GM19397 (cell line): ENCODE results near the gene ANKRD65.
"Not testable (repeated sequence)": the region's sequence is repeated elsewhere in the genome, so short reads cannot be mapped to it uniquely, and the experiment has no call there.

ENCODE experiments used
- ATAC-seq: cut with Tn5 transposase; IDR thresholded peaks from one replicate; pipeline ENCODE4 v1.9.1; 2021; ENCODE audit warnings: mild to moderate bottlenecking, moderate library complexity; ENCODE audit not compliant: unreplicated experiment

The ANKRD65 gene

DNA sequence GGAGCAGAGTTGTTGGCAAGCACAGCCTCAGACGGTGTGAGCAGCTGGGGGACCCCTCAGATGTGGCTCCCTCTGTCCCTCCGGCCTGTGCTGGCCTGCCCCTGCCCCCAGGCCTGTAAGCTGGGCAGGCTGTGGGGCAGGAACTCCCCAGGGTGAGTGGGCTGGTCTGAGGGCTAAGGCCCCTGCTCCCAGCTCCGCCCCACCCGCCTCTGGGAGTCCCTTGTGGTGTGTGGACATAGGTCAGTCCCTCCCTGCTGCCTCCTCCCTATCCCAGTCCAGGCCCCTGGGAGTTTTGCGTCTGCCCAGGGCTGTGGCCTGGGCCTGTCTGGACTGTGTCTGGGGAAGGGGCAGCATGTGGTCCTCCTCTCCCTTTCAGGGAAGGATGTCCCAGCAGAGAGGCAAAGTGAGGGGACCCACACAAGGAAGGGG, 10.8 kb upstream of the ANKRD65 start:
- no peak for ATAC-seq

DNA sequence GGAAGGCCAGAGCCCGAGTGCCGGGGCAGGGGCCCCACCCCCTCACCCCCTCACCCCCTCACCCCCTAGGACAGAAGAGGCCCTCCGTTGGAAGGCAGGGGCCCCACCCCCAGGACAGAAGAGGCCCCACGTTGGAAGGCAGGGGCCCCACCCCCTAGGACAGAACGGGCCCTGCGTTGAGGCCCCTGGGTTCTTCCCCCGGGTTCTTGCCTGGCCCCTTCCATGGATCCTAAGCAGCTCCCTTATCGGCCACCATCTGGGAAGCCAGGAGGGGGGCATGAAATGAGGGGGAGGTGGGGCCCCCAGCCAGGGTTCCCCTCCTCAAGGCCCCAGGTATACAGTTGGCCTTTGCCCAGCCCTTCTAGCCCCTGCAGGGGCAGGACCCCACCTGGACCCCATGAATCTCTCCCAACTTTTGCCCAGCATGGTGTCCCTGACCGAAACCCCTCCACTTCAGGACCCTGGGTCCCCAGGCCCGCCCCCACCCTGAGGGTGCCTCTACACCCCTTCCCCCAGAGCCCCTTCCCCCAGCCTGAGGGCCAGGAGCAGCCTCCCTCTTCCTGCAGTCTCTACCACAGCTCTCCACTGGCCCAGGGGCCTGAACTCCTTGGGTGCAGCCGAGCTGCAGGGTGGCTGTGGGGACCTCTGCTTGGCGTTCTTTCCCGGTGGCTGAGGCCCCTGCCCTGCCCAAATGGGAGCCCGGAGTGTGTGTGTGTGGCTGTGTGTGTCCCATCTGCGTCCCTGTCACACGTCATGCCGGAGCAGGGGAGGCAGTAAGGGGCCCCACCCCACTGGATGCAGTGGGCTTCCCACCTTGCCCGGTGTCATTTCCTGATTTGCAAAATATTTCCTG, 10.1 kb upstream of the ANKRD65 start:
- no peak for ATAC-seq

DNA sequence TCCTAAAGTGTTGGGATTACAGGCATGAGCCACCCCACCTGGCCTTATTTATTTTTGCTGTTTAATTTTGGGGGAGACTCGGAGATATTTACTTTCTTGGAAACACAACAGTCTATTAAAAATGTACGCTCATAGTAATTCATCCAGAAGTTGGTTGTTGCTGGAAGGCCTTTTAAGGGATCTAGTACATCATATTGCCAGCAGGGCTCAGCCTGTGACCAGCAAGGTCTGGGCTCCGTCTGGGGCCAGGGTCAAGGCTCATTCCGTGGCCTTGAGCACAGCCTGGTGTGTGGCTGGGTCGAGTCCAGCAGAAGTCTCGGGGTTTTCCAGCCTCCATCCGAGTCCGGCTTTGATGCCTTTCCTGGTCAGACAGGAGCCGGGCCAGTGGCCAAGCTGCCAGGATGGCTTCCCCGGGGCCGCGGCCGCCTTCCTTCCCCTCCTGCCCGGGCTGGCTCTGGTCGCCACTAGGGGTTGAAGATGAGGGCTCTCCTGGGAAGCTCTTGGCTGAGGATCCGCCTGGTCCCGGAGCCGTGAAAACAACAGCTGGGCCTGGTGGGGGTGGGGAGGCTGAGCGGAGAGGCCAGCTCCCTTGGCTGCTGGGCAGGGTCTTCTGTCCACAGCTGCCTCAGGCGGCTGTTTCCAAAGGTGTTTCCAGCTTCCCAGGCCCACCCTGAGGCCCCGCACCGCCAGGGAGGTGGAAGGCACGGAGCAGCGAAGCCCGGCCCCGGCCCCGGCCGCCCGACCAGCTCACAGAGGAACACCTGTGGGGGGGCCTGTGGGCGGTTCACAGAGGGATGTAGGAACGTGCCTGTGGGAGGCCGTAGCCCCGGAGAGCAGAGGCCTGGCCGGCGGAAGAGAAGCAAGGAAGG, 9.3 kb upstream of the ANKRD65 start:
- no peak for ATAC-seq

DNA sequence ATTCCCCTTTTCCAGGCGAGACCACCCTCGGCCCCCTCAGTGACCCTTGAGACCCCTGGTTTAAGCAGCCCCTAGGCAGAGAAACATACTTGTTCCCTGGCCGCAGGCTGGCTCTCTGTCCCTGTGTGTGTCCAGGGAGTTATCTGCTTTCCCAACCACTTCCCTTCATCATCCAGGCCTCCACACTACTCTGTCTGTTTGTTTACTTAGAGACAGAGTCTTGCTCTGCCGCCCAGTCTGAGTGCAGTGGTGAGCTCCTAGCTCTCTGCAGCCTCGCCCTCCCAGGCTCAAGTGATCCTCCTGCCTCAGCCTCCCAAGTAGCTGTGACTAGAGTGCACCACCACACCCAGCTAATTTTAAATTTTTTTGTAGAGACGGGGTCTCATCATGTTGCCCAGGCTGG, 8.6 kb upstream of the ANKRD65 start:
- ATAC-seq = no peak

DNA sequence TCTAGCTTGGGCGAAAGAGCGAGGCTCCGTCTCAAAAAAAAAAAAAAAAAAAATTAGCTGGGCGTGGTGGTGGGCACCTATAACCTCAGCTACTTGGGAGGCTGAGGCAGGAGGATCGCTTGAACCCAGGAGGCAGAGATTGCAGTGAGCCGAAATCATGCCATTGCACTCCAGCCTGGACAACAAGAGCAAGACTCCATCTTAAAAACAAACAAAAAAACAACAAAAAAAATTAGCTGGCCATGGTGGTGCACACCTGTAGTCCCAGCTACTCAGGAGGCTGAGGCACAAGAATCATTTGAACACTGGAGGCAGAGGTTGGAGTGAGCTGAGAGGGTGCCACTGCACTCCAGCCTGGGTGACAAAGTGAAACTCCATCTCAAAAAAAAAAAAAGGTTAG, 7.9 kb upstream of the ANKRD65 start:
- not testable (repeated sequence) for ATAC-seq

DNA sequence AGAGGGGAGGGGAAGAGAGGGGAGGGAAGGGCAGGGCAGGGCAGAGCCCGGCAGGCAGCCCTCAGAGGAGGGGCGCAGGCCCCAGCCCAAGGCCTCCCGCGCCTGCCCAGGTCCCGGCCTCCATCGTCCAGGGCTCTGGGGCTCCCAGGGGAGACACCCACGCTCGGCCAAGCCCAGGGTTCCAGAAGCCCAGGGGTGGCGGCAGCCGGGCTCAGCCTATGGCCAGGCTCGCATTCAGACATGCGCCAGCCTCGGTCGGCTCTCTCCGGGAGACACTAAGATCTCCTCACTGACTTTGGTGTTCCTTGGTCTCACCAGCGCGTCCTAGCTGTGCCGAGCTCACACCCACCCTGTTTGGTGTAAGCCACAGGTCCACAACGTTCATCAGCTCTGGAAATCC, 7.1 kb upstream of the ANKRD65 start:
- no peak for ATAC-seq

DNA sequence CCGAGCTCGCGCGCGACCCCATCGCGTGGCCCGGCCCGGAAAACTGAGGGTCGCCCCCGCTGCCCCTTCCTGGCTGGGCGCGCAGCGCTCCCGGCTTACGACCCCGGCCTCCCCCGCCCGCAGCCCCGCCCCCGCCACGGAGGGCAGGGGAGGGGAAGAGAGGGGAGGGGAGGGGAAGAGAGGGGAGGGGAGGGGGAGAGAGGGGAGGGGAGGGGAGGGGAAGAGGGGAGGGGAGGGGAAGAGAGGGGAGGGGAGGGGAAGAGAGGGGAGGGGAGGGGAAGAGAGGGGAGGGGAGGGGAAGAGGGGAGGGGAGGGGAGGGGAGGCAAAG, 6.7 kb upstream of the ANKRD65 start:
- ATAC-seq = no peak

DNA sequence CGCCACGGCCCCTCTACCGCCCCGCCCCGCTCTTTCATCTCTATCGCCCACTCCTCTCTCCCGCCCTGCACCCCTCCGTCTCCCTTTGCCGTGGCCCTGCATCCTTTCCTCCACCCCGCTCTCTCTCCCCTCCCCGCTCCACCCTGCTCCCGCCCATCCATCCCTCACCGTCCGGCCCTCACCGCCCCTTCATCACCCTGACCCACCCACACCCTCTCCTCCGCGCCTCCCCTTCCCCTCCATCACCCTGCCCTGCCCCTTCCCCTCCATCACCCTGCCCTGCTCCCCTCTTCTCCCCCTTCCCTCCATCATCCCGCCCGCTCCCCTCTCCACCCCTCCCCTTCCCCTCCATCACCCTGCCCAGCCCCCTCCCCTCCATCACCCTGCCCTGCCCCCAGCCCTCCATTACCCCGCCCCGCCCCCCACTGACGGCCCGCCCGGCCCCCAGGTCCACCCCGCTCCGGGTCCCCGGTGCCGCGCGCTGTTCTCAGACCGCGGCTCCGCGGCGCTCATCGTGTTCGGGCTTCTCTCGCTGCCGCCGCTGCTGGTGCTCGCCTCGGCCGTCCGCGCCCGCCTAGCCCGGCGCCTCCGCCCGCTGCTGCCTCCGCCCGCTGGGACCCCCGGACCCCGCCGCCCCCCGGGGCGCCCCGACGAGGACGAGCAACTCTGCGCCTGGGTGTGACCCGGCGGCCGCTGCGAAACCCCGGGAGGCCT, 6.2 kb upstream of the ANKRD65 start:
- no peak for ATAC-seq

DNA sequence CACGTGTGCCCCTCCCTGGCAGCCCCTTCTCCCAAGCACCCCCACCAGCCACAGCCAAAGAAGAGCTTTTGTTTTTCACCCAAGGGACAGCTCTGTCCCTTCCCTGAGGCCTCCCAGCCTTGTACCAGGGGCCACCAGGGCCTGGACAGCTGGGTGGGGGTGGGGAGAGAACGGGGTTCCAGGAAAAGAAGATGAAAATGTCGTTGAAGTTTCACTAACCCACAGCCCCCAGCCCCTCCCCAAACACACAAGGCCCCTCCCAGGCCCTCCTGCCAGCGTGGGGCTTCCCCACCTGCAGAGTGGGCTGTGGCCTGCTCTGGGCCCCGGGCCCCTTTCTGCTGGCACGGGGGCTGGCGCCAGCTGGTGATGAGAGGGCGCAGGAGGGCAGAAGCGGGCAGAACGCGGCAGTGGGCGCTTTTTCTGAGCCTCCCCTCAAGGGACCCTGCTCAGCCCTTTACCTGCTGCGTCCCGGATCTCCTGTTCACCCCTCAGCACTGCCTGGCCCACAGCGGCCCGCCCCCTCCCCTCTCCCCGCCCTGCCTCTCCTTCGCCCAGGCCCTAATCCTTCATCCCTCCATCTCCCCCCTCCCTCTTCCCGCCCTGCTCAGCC, 5.5 kb upstream of the ANKRD65 start:
- no peak for ATAC-seq

DNA sequence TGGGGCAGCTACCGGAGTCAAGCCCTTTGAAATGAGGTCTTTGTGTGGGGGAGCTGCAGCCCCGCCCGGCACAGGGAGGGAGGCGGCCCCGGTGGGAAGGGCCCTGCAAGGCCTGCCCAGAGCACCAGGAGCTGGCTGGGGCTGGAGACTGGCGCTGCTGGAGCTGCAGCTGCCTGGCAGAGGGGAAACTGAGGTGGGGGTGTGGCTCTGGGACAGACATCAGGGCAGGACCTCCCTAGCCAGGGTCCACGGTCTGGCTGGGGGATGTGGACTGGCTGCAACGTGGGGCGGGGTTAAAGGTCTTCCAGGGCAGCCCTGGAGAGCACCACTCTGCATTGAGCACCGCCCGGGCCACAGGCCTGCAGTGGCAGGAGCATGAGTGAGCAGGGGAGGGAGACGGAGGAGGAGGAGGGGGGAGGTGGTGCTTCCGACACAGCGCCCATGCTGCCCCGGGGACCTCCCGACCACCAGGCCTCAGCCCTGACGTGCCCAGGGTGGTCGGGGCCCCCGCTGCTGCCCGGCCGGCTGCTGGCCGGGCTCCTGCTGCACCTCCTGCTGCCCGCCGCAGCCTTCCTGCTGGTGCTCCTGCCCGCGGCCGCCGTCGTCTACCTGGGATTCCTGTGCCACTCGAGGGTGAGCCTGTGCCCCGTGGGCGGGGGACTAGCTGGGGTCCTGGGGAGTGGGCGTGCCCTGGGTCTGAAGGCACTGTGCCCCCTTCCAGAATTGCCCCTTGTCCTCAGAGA, 4.8 kb upstream of the ANKRD65 start:
- ATAC-seq = no peak

DNA sequence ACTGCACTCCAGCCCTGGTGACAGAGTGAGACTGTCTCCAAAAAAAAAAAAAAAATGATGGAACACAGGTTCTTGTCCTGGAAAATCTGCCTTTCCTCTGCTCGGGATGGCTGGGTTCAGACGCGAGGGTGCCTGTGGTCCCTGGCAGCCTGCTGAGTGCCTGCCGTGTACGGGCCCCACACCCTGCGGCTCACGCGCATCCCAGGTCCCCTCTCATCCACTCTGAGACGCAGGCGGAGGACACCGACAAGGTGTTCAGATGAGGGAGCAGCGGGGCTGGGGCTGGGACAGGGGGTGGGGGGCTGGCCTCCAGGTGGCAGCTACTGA, 4.3 kb upstream of the ANKRD65 start:
- ATAC-seq = no peak

DNA sequence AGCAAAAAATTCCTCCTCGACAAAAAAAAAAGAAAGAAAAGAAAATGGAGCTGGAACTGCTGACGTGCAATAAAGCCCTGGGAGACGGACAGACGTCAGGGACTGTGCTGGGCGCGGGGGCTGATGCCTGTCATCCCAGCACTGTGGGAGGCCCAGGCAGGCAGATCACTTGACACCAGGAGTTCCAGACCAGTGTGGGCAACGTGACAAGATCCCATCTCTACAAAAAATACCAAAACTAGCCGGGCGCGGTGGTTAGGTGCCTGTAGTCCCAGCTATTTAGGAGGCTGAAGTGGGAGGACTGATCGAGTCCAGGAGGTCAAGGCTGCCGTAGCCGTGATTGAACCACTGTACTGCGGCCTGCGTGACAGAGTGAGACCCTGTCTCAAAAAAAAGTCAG, 3.6 kb upstream of the ANKRD65 start:
- ATAC-seq = no peak

DNA sequence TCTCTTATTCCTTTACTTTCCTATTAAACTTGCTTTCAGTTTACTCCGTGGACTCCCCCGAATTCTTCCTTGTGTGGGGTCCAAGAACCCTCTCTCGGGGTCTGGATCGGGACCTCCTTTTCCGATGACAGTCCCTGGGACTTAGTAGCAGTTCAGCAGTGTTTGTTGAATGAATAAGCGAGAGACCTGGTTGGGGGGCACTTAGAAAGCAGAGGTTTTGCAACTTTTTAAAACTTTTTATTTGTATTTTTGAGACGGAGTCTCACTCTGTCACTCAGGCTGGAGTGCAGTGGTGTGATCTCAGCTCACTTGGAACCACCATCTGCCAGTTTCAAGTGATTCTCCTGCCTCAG, 2.1 kb upstream of the ANKRD65 start:
- no peak for ATAC-seq

DNA sequence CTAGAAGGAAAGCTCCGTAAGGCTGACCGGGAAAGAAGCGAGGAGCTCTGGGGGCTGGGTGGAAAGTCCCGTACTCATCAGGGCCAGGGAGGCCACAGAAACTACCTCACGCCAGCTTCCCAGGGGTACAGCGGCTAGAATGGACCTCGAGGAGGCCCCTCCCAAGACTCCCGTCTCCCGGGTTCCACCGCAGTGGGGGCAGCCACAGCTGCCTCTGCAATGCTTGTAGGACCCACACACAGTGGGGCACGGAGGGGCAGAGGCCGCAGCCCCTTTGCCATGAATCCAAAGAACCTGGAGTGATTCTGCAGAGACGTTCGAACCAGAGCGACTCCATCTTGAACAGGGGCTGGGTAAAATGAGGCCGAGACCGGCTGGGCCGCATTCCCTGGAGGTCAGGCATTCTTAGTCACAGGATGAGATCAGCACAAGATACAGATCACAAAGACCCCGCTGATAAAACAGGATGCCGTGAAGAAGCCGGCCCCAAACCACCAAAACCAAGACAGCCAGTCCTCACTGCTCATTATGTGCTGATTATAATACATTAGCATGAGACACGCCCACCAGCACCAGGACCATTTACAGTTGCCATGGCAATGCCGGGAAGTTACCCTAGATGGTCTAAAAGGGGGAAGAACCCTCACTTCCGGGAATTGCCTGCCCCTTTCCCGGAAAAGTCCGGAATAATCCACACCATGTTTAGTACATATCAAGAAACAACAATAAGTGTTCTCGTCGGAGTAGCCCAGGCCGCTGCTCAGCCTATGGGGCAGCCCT, 1.6 kb upstream of the ANKRD65 start:
- ATAC-seq = no peak

DNA sequence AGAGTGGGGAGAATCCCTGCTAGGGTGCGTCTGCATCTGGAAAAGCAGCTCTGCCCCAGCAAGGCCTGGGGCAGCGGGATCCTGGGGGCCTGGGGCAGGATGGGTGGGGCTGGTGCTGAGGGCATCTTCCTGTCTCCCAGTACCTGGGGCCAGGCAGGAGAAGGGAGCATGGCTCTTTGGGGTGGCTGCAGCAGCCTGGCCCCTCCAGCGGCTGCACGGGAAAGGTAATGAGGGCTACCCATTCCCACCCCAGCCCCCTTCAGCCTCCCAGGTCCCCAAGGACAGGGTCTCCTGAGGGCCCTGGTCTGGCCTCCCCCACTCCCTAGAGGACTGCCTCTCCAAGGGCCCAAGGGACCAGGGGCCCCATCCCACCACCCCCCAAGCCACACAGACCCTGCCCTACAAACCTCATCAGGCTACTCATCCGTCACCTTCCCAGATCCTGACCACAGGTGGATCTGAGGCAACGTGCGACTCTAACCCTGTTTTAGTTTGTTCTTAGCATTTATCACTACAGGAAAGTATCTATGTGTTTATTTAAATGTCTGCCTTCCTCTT, 910 bp upstream of the ANKRD65 start:
- ATAC-seq = no peak

DNA sequence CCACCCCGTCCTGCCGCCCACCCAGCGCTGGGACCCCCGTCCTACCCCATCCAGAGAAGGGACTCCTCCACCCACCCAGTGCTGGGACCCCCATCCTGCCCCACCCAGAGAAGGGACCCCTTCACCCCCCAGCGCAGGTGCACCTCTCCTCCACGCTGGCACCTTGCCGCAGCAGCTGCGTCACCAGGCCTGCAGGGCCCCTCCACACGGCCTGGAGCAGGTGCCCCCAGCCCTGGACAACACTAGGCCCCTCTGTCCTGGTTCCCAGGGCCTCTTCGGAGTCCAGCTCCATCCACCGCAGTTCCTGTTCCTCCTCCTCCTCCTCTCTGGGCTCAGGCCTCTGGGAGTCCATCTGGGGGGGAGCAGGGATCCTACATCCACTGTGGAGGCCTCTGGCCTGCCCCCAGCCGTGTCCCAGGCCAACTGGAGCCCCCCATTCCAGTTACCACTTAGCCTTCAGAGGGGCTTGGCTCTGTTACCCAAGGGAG, 378 bp downstream of the ANKRD65 start:
- no peak for ATAC-seq

DNA sequence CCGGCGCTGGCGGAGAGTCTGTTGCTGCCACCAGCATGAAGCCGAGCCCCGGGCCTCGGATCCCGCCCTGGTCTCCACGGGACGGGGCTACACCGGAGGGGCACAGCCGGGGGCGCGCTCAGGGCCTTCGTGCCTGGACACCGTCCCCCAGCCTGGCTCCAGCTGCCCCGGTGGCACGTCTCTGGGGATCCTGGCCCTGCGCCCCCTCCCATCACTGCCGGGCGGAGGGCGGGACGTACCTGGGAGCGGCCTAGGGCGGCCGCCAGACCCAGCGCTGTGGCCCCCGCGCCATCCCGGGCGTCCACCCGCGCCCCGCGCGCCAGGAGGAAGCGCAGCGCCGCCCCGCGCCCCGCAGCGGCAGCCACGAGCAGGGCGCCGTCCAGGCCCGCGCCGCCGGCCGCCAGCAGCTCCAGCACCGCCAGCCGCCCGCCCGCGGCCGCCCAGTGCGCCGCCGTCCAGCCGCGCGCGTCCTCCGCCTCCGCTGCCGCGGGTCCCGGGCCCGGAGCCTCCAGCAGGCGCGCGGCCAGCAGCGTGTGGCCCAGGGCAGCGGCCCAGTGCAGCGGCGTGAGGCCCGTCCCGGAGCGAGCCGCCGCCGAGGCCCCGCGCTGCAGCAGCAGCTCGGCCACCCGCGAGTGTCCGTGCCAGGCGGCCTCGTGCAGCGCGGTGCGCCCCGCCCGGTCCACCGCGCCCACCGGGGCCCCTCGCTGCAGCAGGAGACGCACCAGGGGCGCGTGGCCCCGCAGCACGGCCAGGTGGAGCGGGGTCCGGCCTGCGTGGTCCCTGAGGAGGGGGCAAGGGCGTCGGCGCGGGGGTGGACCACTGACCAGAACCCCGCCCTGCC, 1.0 kb downstream of the ANKRD65 start:
- ATAC-seq = no peak

DNA sequence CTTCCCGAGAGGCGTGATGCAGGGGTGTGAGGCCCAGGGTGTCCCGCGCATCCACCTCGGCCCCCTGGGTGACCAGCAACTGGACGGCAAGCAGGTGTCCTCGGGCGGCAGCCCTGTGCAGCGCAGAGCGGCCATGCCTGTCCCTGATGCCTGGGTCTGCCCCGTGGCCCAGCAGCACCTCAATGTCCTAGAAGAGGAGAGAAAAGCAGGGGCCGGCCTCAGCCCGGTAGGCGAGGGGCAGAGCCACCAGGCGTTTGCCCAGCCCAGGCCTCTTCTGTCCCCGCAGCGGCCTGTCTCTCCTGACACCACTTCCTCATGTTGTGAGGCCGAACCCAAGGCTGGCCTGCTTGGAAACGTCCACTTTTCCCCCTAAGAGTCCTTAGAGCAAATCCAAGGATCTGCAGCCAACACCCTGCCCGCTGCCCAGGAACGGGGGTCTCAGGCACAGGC, 1.7 kb downstream of the ANKRD65 start:
- ATAC-seq = no peak
